K562 (cell line): ENCODE results near the gene MYOZ3. TPM values are rescaled to one million over a fixed set of nuclear protein-coding genes. Genes with fewer than 3 reads are reported as not detected.

Experiments
- COPS2 ChIP-seq: fragments of 450-650 bp; conservative IDR thresholded peaks from 2 replicates; pipeline ENCODE4 v1.6.1; 2016; ENCODE audit warnings: mild to moderate bottlenecking, moderate library complexity
- CTBP1 ChIP-seq: fragments of 450-650 bp; IDR thresholded peaks from 2 replicates; pipeline ENCODE4 v1.6.1; 2016; ENCODE audit warnings: borderline replicate concordance
- GABPB1 ChIP-seq: sonication (generic); formaldehyde crosslinking; IDR thresholded peaks from 2 replicates; pipeline ENCODE4 v1.8.0; 2022; ENCODE audit warnings: mild to moderate bottlenecking, missing genetic modification reagents
- L3MBTL2 ChIP-seq: fragments of 450-650 bp; IDR thresholded peaks from 2 replicates; pipeline ENCODE4 v1.6.1; 2016; ENCODE audit warnings: mild to moderate bottlenecking, moderate library complexity
- MYC ChIP-seq, 2 experiments: fragments of 250-450 bp in 1 of 2; sonication (Bioruptor Pico) in 1 of 2; IDR thresholded peaks; 2 replicates each; pipeline versions ENCODE4 v1.5.1 to v1.6.1; 2012 to 2021; ENCODE audit warnings: low read depth in 2 of 2, borderline replicate concordance in 1 of 2, improper control_type of control experiment in 1 of 2, low read length in 1 of 2, mild to moderate bottlenecking in 1 of 2, moderate library complexity in 1 of 2
- POLR2H ChIP-seq: IDR thresholded peaks from 2 replicates; pipeline ENCODE4 v1.6.1; 2016; ENCODE audit warnings: missing genetic modification characterization, low read depth, mild to moderate bottlenecking, control low read depth, missing compliant biosample characterization, moderate library complexity
- STAG1 ChIP-seq: sonication (generic); formaldehyde crosslinking; IDR thresholded peaks from 2 replicates; pipeline ENCODE4 v1.5.0; 2020; ENCODE audit warnings: missing genetic modification reagents, borderline replicate concordance
- ZBTB7A ChIP-seq: IDR thresholded peaks from 2 replicates; pipeline ENCODE4 v1.6.1; 2011; ENCODE audit warnings: low read depth, mild to moderate bottlenecking, low read length, moderate library complexity, borderline replicate concordance; ENCODE audit not compliant: control insufficient read depth
- ZFP30 ChIP-seq: fragments of 250-450 bp; sonication (Bioruptor Pico); IDR thresholded peaks from 2 replicates; pipeline ENCODE4 v1.8.0; 2022; ENCODE audit warnings: moderate library complexity, mild to moderate bottlenecking, inconsistent platforms, borderline replicate concordance
- ZNF143 ChIP-seq: sonication (generic); formaldehyde crosslinking; IDR thresholded peaks from 2 replicates; pipeline ENCODE4 v1.9.0; 2022; ENCODE audit warnings: mild to moderate bottlenecking, missing genetic modification reagents
- polyA plus RNA-seq, 8 experiments: library from polyadenylated mRNA; depleted of rRNA in 4 of 8; stranded (reverse) in 5 of 8; unstranded in 3 of 8; fragments of >200 nt; fragmentation: Nextera tagmentation in 2 of 8; fragmentation: Illumina TruSeq in 1 of 8; extraction: Ambion mirVana in 2 of 8; extraction: Trizol in 1 of 8; gene quantifications; 2 replicates each; pipeline versions ENCODE4 v1.2.1 to v1.2.3, GENCODE V29; 2011 to 2014; ENCODE audit warnings: inconsistent platforms in 1 of 8, missing spikeins in 1 of 8
- total RNA-seq, 7 experiments: library from RNA; depleted of rRNA in 6 of 7; stranded (reverse); fragments of >200 nt in 6 of 7; fragmentation: Illumina TruSeq in 2 of 7; extraction: Trizol in 2 of 7; gene quantifications; 2 replicates each; pipeline versions ENCODE4 v1.2.1 to v1.2.3, GENCODE V29; 2011 to 2021; ENCODE audit warnings: low replicate concordance in 1 of 7
- TF ChIP-seq, protein P1 (sequence below): fragments of 450-650 bp; formaldehyde crosslinking; IDR thresholded peaks from 2 replicates; pipeline ENCODE4 v1.4.0; 2020; ENCODE audit warnings: mild to moderate bottlenecking, moderate library complexity
- TF ChIP-seq, protein P2 (sequence below), 2 experiments: fragments of 450-650 bp in 1 of 2; sonication (generic) in 1 of 2; formaldehyde crosslinking in 1 of 2; IDR thresholded peaks in 1 of 2; conservative IDR thresholded peaks in 1 of 2; 2 replicates each; pipeline versions ENCODE4 v1.6.1 to v1.8.1; 2016 to 2023; ENCODE audit warnings: mild to moderate bottlenecking in 2 of 2, moderate library complexity in 2 of 2, inconsistent platforms in 1 of 2, missing genetic modification reagents in 1 of 2
- TF ChIP-seq, protein P3 (sequence below), 2 experiments: fragments of 450-650 bp in 1 of 2; sonication (generic) in 1 of 2; formaldehyde crosslinking; conservative IDR thresholded peaks; 2 replicates each; pipeline versions ENCODE4 v1.4.0 to v1.8.1; 2020 to 2022; ENCODE audit warnings: mild to moderate bottlenecking in 1 of 2, missing genetic modification reagents in 1 of 2
- TF ChIP-seq, protein P4 (sequence below): sonication (generic); formaldehyde crosslinking; IDR thresholded peaks from 2 replicates; pipeline ENCODE4 v1.8.1; 2023; ENCODE audit warnings: mild to moderate bottlenecking, missing genetic modification reagents
- TF ChIP-seq, protein P5 (sequence below), 3 experiments: IDR thresholded peaks in 2 of 3; conservative IDR thresholded peaks in 1 of 3; 2 replicates each; pipeline ENCODE4 v1.5.1; 2011 to 2012; ENCODE audit warnings: low read length in 3 of 3, mild to moderate bottlenecking in 3 of 3, control low read depth in 2 of 3, improper control_type of control experiment in 1 of 3, inconsistent platforms in 1 of 3, low read depth in 1 of 3, mixed read lengths in 1 of 3, moderate library complexity in 1 of 3; ENCODE audit not compliant: insufficient read depth in 2 of 3
- TF ChIP-seq, protein P6 (sequence below): sonication (generic); formaldehyde crosslinking; IDR thresholded peaks from 2 replicates; pipeline ENCODE4 v1.8.1; 2023; ENCODE audit warnings: mild to moderate bottlenecking, missing genetic modification reagents, moderate library complexity

The MYOZ3 gene
- total and polyA plus RNA-seq, 9 of the 15 experiments (the other 6 are each of a cell fraction or from before 2014, with no cell fraction given) = not detected

DNA sequence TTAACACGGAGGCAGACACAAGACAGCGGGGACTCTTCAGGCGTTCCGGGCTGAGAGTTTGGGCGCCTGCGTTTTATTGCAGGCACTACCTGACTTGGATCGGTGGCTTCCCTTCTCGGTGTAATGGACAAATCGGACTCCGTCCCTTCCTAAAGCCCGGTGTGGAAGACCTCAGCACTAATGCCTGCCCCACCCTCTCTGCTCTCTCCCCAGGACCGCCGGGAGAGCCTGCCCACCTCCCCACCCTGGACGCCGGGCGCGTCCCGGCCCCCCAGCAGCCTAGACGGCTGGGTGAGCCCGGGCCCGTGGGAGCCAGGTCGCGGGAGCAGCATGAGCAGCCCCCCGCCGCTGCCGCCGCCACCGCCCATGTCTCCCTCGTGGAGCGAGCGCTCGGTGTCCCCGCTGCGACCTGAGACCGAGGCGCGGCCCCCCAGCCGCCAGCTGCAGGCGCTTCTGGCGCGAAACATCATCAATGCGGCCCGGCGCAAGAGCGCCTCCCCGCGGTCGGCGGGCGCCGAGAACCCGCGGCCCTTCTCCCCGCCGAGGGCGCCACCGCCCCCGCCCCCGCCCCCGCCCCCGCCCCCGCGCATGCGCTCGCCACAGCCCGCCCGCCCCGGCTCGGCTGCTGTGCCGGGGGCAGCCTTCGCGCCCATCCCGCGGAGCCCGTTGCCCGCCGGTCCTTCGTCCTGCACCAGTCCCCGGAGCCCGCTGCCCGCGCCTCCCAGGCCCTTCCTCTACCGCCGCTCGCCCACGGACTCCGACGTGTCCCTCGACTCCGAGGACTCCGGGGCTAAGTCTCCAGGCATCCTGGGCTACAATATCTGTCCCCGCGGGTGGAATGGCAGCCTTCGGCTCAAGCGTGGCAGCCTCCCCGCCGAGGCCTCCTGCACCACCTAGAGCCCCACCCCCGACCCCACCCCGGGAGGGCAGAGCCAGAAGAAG is 4.6 kb upstream of the MYOZ3 start (continued):
- TF ChIP-seq POLR2H (tag) = no peak
- TF ChIP-seq, protein P1, sequence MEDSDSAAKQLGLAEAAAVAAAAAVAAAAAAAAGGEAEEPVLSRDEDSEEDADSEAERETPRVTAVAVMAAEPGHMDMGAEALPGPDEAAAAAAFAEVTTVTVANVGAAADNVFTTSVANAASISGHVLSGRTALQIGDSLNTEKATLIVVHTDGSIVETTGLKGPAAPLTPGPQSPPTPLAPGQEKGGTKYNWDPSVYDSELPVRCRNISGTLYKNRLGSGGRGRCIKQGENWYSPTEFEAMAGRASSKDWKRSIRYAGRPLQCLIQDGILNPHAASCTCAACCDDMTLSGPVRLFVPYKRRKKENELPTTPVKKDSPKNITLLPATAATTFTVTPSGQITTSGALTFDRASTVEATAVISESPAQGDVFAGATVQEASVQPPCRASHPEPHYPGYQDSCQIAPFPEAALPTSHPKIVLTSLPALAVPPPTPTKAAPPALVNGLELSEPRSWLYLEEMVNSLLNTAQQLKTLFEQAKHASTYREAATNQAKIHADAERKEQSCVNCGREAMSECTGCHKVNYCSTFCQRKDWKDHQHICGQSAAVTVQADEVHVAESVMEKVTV = peak; percentile 61
- TF ChIP-seq, protein P2, sequence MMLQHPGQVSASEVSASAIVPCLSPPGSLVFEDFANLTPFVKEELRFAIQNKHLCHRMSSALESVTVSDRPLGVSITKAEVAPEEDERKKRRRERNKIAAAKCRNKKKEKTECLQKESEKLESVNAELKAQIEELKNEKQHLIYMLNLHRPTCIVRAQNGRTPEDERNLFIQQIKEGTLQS (IDR thresholded peaks at IDR 0.05) = no peak
- TF ChIP-seq, protein P2 (CRISPR knock-in tag; conservative IDR thresholded peaks at IDR 0.05) = peak; percentile 40; the same call in 1 of the 2 replicates
- TF ChIP-seq L3MBTL2 = peak; percentile 80
- TF ChIP-seq, protein P3, sequence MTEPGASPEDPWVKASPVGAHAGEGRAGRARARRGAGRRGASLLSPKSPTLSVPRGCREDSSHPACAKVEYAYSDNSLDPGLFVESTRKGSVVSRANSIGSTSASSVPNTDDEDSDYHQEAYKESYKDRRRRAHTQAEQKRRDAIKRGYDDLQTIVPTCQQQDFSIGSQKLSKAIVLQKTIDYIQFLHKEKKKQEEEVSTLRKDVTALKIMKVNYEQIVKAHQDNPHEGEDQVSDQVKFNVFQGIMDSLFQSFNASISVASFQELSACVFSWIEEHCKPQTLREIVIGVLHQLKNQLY (CRISPR knock-in tag; conservative IDR thresholded peaks at IDR 0.05) = no peak
- TF ChIP-seq, protein P4, sequence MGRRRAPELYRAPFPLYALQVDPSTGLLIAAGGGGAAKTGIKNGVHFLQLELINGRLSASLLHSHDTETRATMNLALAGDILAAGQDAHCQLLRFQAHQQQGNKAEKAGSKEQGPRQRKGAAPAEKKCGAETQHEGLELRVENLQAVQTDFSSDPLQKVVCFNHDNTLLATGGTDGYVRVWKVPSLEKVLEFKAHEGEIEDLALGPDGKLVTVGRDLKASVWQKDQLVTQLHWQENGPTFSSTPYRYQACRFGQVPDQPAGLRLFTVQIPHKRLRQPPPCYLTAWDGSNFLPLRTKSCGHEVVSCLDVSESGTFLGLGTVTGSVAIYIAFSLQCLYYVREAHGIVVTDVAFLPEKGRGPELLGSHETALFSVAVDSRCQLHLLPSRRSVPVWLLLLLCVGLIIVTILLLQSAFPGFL (CRISPR knock-in tag) = no peak
- no peak for TF ChIP-seq ZFP30 (CRISPR knock-in tag)
- TF ChIP-seq, protein P5, sequence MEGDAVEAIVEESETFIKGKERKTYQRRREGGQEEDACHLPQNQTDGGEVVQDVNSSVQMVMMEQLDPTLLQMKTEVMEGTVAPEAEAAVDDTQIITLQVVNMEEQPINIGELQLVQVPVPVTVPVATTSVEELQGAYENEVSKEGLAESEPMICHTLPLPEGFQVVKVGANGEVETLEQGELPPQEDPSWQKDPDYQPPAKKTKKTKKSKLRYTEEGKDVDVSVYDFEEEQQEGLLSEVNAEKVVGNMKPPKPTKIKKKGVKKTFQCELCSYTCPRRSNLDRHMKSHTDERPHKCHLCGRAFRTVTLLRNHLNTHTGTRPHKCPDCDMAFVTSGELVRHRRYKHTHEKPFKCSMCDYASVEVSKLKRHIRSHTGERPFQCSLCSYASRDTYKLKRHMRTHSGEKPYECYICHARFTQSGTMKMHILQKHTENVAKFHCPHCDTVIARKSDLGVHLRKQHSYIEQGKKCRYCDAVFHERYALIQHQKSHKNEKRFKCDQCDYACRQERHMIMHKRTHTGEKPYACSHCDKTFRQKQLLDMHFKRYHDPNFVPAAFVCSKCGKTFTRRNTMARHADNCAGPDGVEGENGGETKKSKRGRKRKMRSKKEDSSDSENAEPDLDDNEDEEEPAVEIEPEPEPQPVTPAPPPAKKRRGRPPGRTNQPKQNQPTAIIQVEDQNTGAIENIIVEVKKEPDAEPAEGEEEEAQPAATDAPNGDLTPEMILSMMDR (IDR thresholded peaks at IDR 0.05 in 2 of 3, conservative IDR thresholded peaks at IDR 0.05 in 1 of 3; ENCODE audit: insufficient read depth in 2 of 3, low read depth in 1 of 3, low read length in 3 of 3) = peak; percentile 44 to 90 (median 77); a peak in 5 of 6 replicates
- no peak for TF ChIP-seq COPS2
- TF ChIP-seq ZNF143 (CRISPR knock-in tag) = no peak
- TF ChIP-seq GABPB1 = peak; percentile 52; the same call in 1 of the 2 replicates
- peak; percentile 50 for TF ChIP-seq STAG1 (CRISPR knock-in tag)
- TF ChIP-seq, protein P6, sequence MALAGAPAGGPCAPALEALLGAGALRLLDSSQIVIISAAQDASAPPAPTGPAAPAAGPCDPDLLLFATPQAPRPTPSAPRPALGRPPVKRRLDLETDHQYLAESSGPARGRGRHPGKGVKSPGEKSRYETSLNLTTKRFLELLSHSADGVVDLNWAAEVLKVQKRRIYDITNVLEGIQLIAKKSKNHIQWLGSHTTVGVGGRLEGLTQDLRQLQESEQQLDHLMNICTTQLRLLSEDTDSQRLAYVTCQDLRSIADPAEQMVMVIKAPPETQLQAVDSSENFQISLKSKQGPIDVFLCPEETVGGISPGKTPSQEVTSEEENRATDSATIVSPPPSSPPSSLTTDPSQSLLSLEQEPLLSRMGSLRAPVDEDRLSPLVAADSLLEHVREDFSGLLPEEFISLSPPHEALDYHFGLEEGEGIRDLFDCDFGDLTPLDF = peak; percentile 65; the same call in 1 of the 2 replicates
- TF ChIP-seq ZBTB7A = peak; percentile 94; the same call in 1 of the 2 replicates
- peak; percentile 59; the same call in 1 of the 2 replicates for TF ChIP-seq MYC (IDR thresholded peaks at IDR 0.05; ENCODE audit: low read depth, low read length)
- TF ChIP-seq MYC (CRISPR knock-in tag; IDR thresholded peaks at IDR 0.05; ENCODE audit: borderline replicate concordance, low read depth) = no peak
- TF ChIP-seq CTBP1 = peak; percentile 41; the same call in 1 of the 2 replicates
